Measurements from ENCODE around the gene CFAP45. TPM values are rescaled to one million over a fixed set of nuclear protein-coding genes. Genes with fewer than 3 reads are reported as not detected.

The CFAP45 gene
- polyA plus RNA-seq, 6 donors from 2014 or later = 0.29 to 0.93 (median 0.41) TPM; not detected in 1

- ATAC-seq (ENCODE audit: low read depth in 2 of 2) (no peak), DNase-seq (no peak)
- Mint-ChIP-seq H3K36me3 (no peaks in the 10 kb centered on the region), H3K27me3 (peaks cover 9 to 13% (median 13%) of the 10 kb centered on the region in 3 donors), H3K4me1 (no peaks in the 10 kb centered on the region), H3K4me3 (no peak overlapping the region), H3K27ac (no peak overlapping the region), H3K9me3 (no peaks in the 10 kb centered on the region)
Measured at GRCh38 chr1:159868766-159869165, 31.2 kb downstream of the CFAP45 start.

DNA sequence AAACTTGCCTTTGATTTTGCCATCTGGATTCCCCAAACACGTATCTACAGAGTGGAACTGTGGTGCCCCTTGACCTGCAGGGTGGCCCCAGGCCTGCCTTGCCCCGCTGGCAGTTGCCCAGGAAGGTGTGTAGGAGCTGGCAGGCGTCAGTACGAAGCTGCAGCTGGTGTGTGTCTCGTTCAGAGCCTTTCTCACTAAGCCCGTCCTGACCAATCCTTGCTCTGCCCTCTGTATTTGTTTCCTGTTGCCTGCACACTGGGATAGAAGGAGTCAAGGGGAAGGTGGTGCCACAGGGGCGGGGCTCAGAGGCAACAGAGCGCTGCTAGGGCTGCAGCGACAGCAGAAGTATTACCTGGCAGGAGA, 32.3 kb downstream of the CFAP45 start:
- DNase-seq (no peak), ATAC-seq (ENCODE audit: low read depth in 2 of 2) (no peak)
- H3K27ac Mint-ChIP-seq = no peak overlapping the region
- H3K27me3 Mint-ChIP-seq = peaks cover 13 to 24% (median 14%) of the 10 kb centered on the region in 3 donors
- no peaks in the 10 kb centered on the region for H3K4me1 Mint-ChIP-seq
- no peaks in the 10 kb centered on the region for H3K9me3 Mint-ChIP-seq
- no peaks in the 10 kb centered on the region for H3K36me3 Mint-ChIP-seq
- H3K4me3 Mint-ChIP-seq = no peak overlapping the region

DNA sequence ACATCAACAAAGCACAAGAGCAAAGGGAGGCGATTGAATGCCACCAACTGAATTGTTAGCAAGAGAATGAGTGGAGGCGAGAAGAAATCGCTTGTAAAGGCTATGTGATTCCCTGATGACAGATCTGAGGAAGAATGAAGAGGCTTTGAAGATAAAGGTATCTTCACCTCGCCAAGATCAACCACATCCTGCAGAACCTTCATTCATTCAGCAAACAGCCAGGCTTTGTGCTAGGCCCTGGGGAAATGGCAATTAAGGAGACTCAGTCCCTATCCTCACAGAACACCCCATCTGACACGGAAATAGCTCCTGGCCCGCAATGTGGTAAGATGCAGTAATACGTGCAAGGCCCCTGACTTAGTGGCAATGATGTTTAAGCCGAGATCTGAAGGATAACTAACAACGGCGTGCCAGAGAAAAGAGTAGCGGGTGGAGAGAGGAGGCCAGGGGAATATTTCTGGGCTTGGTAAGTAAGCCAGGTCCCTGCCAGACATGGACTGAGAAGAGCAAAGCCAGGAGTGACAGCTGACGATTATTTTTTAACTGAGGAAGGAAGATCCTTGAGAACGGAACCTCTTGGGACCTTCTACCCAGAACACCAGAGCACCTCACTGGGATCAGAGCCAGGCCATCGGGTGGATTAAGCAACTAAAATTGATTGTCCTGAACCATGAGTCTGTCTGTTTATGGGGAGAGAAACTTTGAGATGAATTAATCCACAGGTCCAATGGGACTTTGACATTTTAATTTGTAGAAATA, 32.9 kb downstream of the CFAP45 start:
- no peak for ATAC-seq (ENCODE audit: low read depth in 2 of 2)
- Mint-ChIP-seq H3K4me3 (no peak overlapping the region), H3K36me3 (no peaks in the 10 kb centered on the region), H3K27me3 (peaks cover 13 to 27% (median 14%) of the 10 kb centered on the region in 3 donors), H3K27ac (peak overlapping the region in 2 of 6 donors; percentile 44 to 74), H3K9me3 (no peaks in the 10 kb centered on the region), H3K4me1 (no peaks in the 10 kb centered on the region)
- no peak for DNase-seq

DNA sequence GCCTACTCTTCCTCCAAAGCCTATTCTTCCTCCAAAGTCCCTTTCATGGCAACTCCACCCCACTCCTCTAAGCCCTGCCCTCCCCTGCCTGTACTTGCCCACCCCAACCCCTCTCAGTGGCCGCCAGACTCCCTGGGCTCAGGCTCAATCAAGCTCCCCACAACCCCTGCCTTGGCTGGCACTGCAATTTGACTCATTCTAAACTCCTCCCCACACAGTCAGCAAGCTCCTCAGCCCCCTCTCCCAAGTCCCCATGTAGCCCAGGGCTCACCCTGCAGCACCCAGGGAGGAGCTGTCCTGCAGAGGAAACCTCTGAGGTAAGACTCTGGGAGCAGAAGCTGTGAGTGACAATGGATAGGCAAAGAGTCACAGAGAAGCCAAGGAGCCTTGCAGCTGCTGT, 33.9 kb downstream of the CFAP45 start:
- no peak for DNase-seq
- H3K4me3 Mint-ChIP-seq = no peak overlapping the region
- peak overlapping the region in 1 of 6 donors; percentile 57 for H3K27ac Mint-ChIP-seq
- ATAC-seq (ENCODE audit: low read depth in 2 of 2) = no peak
- H3K27me3 Mint-ChIP-seq = peaks cover 9 to 26% (median 14%) of the 10 kb centered on the region in 3 donors
- no peaks in the 10 kb centered on the region for H3K9me3 Mint-ChIP-seq
- no peaks in the 10 kb centered on the region for H3K36me3 Mint-ChIP-seq
- no peaks in the 10 kb centered on the region for H3K4me1 Mint-ChIP-seq

GRCh38 chr1:159864262-159864661, 35.7 kb downstream of the CFAP45 start:
- peaks cover 9 to 26% (median 14%) of the 10 kb centered on the region in 3 donors for H3K27me3 Mint-ChIP-seq
- no peak overlapping the region for H3K4me3 Mint-ChIP-seq
- ATAC-seq (ENCODE audit: low read depth in 2 of 2) (no peak), DNase-seq (no peak)
- no peaks in the 10 kb centered on the region for H3K4me1 Mint-ChIP-seq
- H3K36me3 Mint-ChIP-seq = no peaks in the 10 kb centered on the region
- no peaks in the 10 kb centered on the region for H3K9me3 Mint-ChIP-seq
- peak overlapping the region in 1 of 6 donors; percentile 50 for H3K27ac Mint-ChIP-seq

DNA sequence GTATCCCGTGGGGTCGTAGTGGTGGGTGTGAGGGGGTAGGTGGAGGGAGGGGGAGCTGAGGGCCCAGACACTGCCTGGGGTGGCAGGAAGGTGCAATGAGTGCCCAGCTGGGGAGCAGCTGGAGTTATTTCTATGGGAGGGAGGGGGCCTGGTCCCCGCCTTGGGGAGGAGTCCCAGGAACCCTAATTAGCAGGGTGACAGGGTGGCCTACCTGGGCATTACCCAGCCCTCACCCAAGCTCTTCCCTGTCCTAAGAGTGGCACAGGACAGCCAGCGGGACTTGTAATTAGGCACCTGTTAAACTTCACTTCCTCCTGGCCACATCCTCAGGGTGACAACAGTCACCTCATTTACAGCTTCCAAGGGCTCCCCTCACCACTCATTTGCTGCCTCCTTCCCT, 37.4 kb downstream of the CFAP45 start, which contains the start of gene VSIG8:
Gene VSIG8, minus strand, starts transcription at position 101 of the 400 bp plus-strand sequence. CDS start 136 bp downstream, outside the sequence.
- Mint-ChIP-seq H3K27me3 (peaks cover 9 to 26% (median 14%) of the 10 kb centered on the region in 3 donors), H3K9me3 (no peaks in the 10 kb centered on the region), H3K36me3 (no peaks in the 10 kb centered on the region), H3K27ac (peak within 1 kb of the TSS in 2 of 6 donors; percentile 18 to 19), H3K4me1 (no peaks in the 10 kb centered on the region), H3K4me3 (no peak within 1 kb of the TSS)
- no peak for ATAC-seq (ENCODE audit: low read depth in 2 of 2)
- no peak for DNase-seq

DNA sequence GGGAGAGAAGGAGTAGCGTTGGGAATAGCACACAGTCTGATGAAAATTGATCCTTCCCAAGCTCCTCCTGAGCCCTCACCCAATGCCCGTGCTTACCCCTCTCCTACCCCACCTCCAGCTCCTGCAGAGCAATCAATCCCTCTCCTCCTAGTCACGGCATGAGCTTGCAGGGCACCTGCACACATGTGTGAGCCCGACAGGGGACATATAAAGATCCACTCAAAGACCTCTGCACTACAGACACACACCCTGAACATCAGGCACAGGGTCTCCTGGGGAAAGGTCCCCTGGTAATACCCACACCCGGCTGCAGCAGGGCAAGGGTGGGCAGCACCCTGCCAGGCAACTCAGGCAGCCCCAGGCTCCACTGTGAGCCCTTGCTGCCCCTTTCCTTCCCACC, 37.9 kb downstream of the CFAP45 start:
- H3K27me3 Mint-ChIP-seq = peaks cover 5 to 26% (median 12%) of the 10 kb centered on the region in 3 donors
- H3K27ac Mint-ChIP-seq = peak overlapping the region in 2 of 6 donors; percentile 18 to 19
- no peaks in the 10 kb centered on the region for H3K4me1 Mint-ChIP-seq
- H3K9me3 Mint-ChIP-seq = no peaks in the 10 kb centered on the region
- H3K36me3 Mint-ChIP-seq = no peaks in the 10 kb centered on the region
- ATAC-seq (ENCODE audit: low read depth in 2 of 2) = no peak
- H3K4me3 Mint-ChIP-seq = no peak overlapping the region
- no peak for DNase-seq

GRCh38 chr1:159861218-159861617, 38.7 kb downstream of the CFAP45 start:
- peaks cover 0 to 3% (median 0%) of the 10 kb centered on the region in 3 donors for H3K4me1 Mint-ChIP-seq
- ATAC-seq (ENCODE audit: low read depth in 2 of 2) (no peak), DNase-seq (no peak)
- H3K27me3 Mint-ChIP-seq = peaks cover 8 to 20% (median 13%) of the 10 kb centered on the region in 3 donors
- no peaks in the 10 kb centered on the region for H3K9me3 Mint-ChIP-seq
- H3K27ac Mint-ChIP-seq = no peak overlapping the region
- H3K4me3 Mint-ChIP-seq = no peak overlapping the region
- H3K36me3 Mint-ChIP-seq = no peaks in the 10 kb centered on the region

GRCh38 chr1:159860456-159860855, 39.5 kb downstream of the CFAP45 start:
- no peak overlapping the region for H3K27ac Mint-ChIP-seq

GRCh38 chr1:159859767-159860322, 40.1 kb downstream of the CFAP45 start:
- Mint-ChIP-seq H3K4me1 (peaks cover 6 to 8% (median 7%) of the 10 kb centered on the region in 3 donors), H3K27me3 (peaks cover 8 to 28% (median 19%) of the 10 kb centered on the region in 3 donors), H3K27ac (no peak overlapping the region), H3K9me3 (no peaks in the 10 kb centered on the region), H3K36me3 (no peaks in the 10 kb centered on the region), H3K4me3 (no peak overlapping the region)
- DNase-seq (no peak), ATAC-seq (ENCODE audit: low read depth in 2 of 2) (no peak)

More at GRCh38 chr1:159860456-159860855, 39.5 kb downstream of the CFAP45 start:
- no peak for DNase-seq
- no peak overlapping the region for H3K4me3 Mint-ChIP-seq
- H3K36me3 Mint-ChIP-seq = no peaks in the 10 kb centered on the region
- H3K27me3 Mint-ChIP-seq = peaks cover 8 to 22% (median 13%) of the 10 kb centered on the region in 3 donors
- peaks cover under 1 to 3% (median under 1%) of the 10 kb centered on the region in 3 donors for H3K4me1 Mint-ChIP-seq
- H3K9me3 Mint-ChIP-seq = no peaks in the 10 kb centered on the region
- no peak for ATAC-seq (ENCODE audit: low read depth in 2 of 2)

GRCh38 chr1:159857889-159858288, 42.1 kb downstream of the CFAP45 start:
- no peak overlapping the region for H3K4me3 Mint-ChIP-seq
- H3K27ac Mint-ChIP-seq = no peak overlapping the region
- no peaks in the 10 kb centered on the region for H3K9me3 Mint-ChIP-seq
- peaks cover 13 to 20% (median 16%) of the 10 kb centered on the region in 3 donors for H3K27me3 Mint-ChIP-seq
- DNase-seq (no peak), ATAC-seq (ENCODE audit: low read depth in 2 of 2) (no peak)
- peaks cover 10 to 15% (median 12%) of the 10 kb centered on the region in 3 donors for H3K4me1 Mint-ChIP-seq
- H3K36me3 Mint-ChIP-seq = no peaks in the 10 kb centered on the region

- H3K27ac Mint-ChIP-seq = peak overlapping the region in 1 of 6 donors; percentile 26
- H3K4me1 Mint-ChIP-seq = peaks cover 10 to 15% (median 12%) of the 10 kb centered on the region in 3 donors
- H3K36me3 Mint-ChIP-seq = no peaks in the 10 kb centered on the region
- H3K27me3 Mint-ChIP-seq = peaks cover 16 to 18% (median 18%) of the 10 kb centered on the region in 3 donors
- H3K9me3 Mint-ChIP-seq = no peaks in the 10 kb centered on the region
- no peak for ATAC-seq (ENCODE audit: low read depth in 2 of 2)
- H3K4me3 Mint-ChIP-seq = peak overlapping the region in 5 of 8 donors; percentile 34 to 71 (median 63)
- no peak for DNase-seq
Measured at GRCh38 chr1:159856576-159856975, 43.4 kb downstream of the CFAP45 start.

- Mint-ChIP-seq H3K9me3 (no peaks in the 10 kb centered on the region), H3K27ac (no peak overlapping the region), H3K27me3 (peaks cover 20 to 22% (median 21%) of the 10 kb centered on the region in 3 donors), H3K4me3 (peak overlapping the region in 4 of 8 donors; percentile 60 to 88 (median 79)), H3K4me1 (peaks cover 10 to 15% (median 12%) of the 10 kb centered on the region in 3 donors), H3K36me3 (no peaks in the 10 kb centered on the region)
- ATAC-seq (ENCODE audit: low read depth in 2 of 2) = no peak
- no peak for DNase-seq
Measured at GRCh38 chr1:159855709-159856108, 44.3 kb downstream of the CFAP45 start.
